NOMO-1 treated with DMSO at 0.1 percent for 48 hours (cell line): ENCODE data around the gene APOB.

Source experiments
- DNase-seq: peaks from one replicate; lab custom pipeline; 2025; ENCODE audit not compliant: unreplicated experiment; lab: John Stamatoyannopoulos, UW

APOB gene

GRCh38 chr2:20953146-20953824 lies 90.6 kb downstream of the APOB start:
- DNase-seq: no peak
